A549 (cell line): ENCODE data around the gene MAP3K5.

Experiments
- CBX8 ChIP-seq: fragments of 200-600 bp; sonication (generic); IDR thresholded peaks from 2 replicates; pipeline ENCODE4 v1.6.1; 2016
- CEBPB ChIP-seq, 2 experiments: fragments of >200 bp in 1 of 2; sonication (Bioruptor Twin) in 1 of 2; formaldehyde crosslinking in 1 of 2; IDR thresholded peaks; 2 replicates each; pipeline ENCODE4 v1.6.1; 2012 to 2016
- CHD4 ChIP-seq: fragments of 200-600 bp; sonication (generic); IDR thresholded peaks from 2 replicates; pipeline ENCODE4 v1.6.1; 2016; ENCODE audit warnings: antibody characterized with exemption, mild to moderate bottlenecking, borderline replicate concordance
- CTCF ChIP-seq: fragments of >200 bp; sonication (Bioruptor Twin); formaldehyde crosslinking; IDR thresholded peaks from 3 replicates; pipeline ENCODE4 v1.5.1; 2016
- E2F6 ChIP-seq: IDR thresholded peaks from 2 replicates; pipeline ENCODE4 v1.6.1; 2012; ENCODE audit warnings: low read depth, borderline replicate concordance
- EP300 ChIP-seq, 2 experiments: fragments of >200 bp; sonication (Bioruptor Twin); formaldehyde crosslinking; IDR thresholded peaks; 2 replicates in 1 of 2; 3 replicates in 1 of 2; pipeline ENCODE4 v1.6.1; 2016 to 2017
- MAZ ChIP-seq: fragments of 150-350 bp; IDR thresholded peaks from 2 replicates; pipeline ENCODE4 v1.6.1; 2014; ENCODE audit warnings: antibody characterized with exemption, low read depth, low read length, borderline replicate concordance
- NPAS2 ChIP-seq: fragments of 250-450 bp; sonication (Bioruptor Pico); IDR thresholded peaks from 2 replicates; pipeline ENCODE4 v1.8.0; 2022; ENCODE audit warnings: mild to moderate bottlenecking, moderate library complexity, borderline replicate concordance
- POLR2A ChIP-seq: IDR thresholded peaks from 2 replicates; pipeline ENCODE4 v1.6.1; 2012; ENCODE audit warnings: mild to moderate bottlenecking, low read length
- POLR2AphosphoS2 ChIP-seq: conservative IDR thresholded peaks from 2 replicates; pipeline ENCODE4 v1.6.1; 2012; ENCODE audit warnings: low read length, improper control_type of control experiment, inconsistent platforms
- RAD21 ChIP-seq, 2 experiments: fragments of >200 bp in 1 of 2; sonication (Bioruptor Twin) in 1 of 2; formaldehyde crosslinking in 1 of 2; IDR thresholded peaks in 1 of 2; conservative IDR thresholded peaks in 1 of 2; 2 replicates in 1 of 2; 3 replicates in 1 of 2; pipeline ENCODE4 v1.6.1; 2012 to 2018; ENCODE audit warnings: inconsistent platforms in 1 of 2
- REST ChIP-seq: fragments of 200-600 bp; sonication (generic); IDR thresholded peaks from 2 replicates; pipeline ENCODE4 v1.6.1; 2016; ENCODE audit warnings: antibody characterized with exemption, mild to moderate bottlenecking, moderate library complexity
- RFX5 ChIP-seq: fragments of 450-650 bp; IDR thresholded peaks from 2 replicates; pipeline ENCODE4 v1.7.1; 2014; ENCODE audit warnings: antibody characterized with exemption, mild to moderate bottlenecking, moderate library complexity
- USF2 ChIP-seq: fragments of 450-650 bp; IDR thresholded peaks from 2 replicates; pipeline ENCODE4 v1.6.1; 2014; ENCODE audit warnings: antibody characterized with exemption

- TF ChIP-seq POLR2A (no peak), RFX5 (no peak), CEBPB (IDR thresholded peaks at IDR 0.05) (peak; percentile 8 to 24; a peak in 2 of 4 replicates), CTCF (no peak), RAD21 (conservative IDR thresholded peaks at IDR 0.05 in 1 of 2, IDR thresholded peaks at IDR 0.05 in 1 of 2) (no peak), CBX8 (no peak), CHD4 (no peak), EP300 (IDR thresholded peaks at IDR 0.05) (no peak), REST (no peak), E2F6 (no peak), USF2 (no peak), NPAS2 (CRISPR knock-in tag) (no peak), POLR2AphosphoS2 (no peak), MAZ (no peak)
Measured at GRCh38 chr6:136767570-136768309, 24.5 kb downstream of the MAP3K5 start.
